AML-193 (cell line): ENCODE measurements around the gene IFNL2.
A peak's percentile ranks its signal among the peaks of the same experiment; 100 is the strongest.
"Not testable (repeated sequence)": the region's sequence is repeated elsewhere in the genome, so short reads cannot be mapped to it uniquely, and the experiment has no call there.

Experiments
- DNase-seq, 2 experiments: peaks; one replicate each; lab custom pipeline; 2025; lab: John Stamatoyannopoulos, UW

Gene IFNL2

DNA sequence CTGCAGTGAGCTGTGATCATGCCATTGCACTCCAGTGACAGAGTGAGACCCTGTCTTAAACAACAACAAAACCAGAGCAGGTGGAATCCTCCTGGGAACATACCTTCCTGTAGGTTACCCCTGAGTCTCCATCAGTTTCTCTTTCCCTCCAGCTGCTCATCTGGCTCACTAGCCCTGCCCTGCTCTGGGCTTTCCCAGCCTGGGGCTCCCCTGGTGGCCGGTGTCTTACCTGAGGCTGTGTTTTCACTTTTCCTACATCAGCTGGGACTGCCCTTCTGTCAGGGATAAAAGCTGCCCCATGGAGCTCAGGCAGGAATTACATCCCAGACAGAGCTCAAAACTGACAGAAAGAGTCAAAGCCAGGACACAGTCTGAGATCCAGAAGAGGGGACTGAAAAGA lies at the start of gene IFNL2:
Gene IFNL2 (plus strand): TSS at position 312 of the 400 bp plus-strand sequence. CDS start 173 bp downstream, outside the sequence.
- not testable (repeated sequence) for DNase-seq

DNA sequence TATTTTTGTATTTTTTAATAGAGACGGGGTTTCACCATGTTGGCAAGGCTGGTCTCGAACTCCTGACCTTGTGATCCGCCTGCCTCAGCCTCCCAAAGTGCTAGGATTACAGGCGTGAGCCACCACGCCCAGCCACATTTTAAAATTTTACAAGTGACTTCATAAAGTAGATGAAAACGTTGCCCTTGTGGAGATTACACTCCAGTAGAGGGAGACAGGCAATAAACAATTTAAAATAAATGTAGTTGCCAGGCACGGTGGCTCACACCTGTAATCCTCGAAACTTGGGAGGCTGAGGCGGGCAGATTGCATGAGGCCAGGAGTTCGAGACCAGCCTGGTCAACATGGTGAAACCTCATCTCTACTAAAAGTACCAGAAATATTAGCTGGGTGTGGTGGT lies 49.1 kb upstream of the IFNL2 start:
- DNase-seq: not testable (repeated sequence)

DNA sequence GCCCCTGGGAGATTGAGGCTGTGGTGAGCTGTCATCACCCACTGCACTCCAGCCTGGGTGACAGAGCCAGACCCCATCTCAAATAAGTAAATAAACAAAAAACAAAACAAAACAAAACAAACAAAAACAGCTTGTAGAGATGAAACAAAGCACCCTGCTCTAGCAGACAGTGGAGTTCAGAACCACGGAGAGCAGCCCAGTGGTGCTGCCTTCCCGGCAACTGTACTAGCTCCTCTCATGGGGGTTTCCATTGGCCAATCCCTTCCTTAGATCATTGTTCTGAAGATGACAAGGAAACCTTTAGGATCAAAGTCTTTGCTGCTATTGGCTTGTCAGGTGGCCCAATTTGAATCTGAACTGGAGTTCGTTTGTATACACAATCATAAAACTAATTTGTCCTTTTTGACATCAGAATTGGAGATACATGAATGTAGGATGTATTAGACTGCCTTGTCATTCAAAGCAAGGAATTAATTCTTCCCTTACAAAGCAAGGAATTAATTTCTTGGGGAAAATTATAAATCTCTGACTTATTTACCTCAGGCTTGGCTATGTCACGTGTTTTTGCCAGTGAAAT lies 44.4 kb upstream of the IFNL2 start:
- peak in 1 of 2 experiments; percentile 20 for DNase-seq

DNA sequence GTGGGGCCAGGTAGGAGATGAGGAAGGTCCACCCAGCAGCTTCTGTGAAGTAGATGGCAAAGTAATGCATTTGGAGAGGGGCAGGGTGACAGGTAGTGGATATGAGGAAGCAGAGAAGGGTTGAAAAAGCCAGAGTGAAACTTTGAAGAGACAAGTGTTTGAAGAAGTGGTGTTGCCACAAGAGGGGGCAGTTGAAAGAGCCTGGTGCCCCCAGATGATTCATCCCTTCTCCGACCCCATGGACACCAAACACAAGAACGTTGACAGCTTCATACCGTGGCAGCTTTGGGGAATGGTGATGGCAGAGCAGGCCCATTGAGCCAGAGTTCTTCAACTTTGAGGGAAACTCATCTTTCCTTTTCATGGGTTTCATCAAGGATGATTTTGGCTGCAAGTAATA lies 43.3 kb upstream of the IFNL2 start:
- DNase-seq: no peak

DNA sequence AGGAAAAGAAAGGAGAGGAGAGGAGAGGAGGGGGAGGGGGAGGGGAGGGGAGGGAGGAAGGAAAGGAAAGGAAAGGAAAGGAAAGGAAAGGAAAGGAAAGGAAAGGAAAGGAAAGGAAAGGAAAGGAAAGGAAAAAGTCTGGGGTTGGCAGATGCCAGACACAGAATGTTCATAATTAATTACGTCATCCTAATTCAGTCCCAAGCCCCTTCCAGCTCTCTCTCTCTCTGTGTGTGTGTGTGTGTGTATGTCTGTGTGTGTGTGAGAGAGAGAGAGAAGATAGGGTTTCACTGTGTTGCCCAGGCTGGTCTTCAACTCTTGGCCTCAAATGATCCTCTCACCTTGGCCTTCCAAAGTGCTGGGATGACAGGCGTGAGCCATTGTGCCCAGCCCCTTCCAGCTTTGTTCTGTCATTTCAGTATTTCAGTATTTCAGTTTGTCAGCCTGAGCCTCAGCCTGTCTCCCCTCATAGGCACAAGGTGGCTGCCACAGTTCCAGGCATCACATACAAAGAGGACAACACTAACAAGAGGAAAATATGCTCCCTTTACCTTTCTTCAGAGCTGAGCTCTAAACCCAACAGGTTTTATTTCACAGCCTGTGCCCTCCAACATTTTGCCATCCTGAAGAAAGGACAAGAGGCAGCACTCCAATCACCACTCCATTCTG lies 38.0 kb upstream of the IFNL2 start:
- no peak for DNase-seq

DNA sequence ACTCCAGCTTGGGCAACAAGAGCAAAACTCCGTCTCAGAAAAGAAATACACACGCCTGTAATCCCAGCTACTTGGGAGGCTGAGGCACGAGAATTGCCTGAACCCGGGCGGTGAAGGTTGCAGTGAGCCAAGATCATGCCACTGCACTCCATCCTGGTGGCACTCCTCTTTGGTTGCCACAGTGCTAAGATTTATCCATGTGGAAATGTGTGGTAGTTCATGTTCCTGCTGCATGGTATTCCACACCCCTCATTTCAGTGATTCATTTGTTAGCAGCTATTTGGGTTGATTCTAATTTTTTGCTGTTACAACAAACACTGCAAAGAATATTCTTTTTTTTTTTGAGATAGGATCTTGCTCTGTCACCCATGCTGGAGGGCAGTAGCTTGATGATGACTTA lies 35.5 kb upstream of the IFNL2 start:
- DNase-seq: no peak

DNA sequence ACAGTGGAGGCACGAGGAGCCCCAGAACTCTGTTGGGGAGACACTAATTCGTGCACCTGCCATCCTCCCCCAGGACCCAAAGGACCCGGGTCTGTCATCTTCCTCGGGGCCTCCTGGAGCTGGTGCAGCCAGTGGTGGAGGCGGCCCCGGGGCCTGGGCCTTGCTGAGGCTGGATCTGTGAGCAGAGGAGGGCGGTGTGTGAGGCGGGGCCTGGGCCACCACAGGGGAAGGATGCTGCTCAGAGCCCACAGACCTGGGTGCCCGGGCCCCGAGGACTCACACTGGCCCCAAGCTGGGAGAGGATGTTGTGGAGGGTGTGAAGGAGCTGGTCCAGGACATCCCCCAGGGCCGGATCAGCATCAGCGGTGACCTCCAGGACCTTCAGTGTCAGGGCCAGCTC lies 31.7 kb upstream of the IFNL2 start:
- no peak for DNase-seq

DNA sequence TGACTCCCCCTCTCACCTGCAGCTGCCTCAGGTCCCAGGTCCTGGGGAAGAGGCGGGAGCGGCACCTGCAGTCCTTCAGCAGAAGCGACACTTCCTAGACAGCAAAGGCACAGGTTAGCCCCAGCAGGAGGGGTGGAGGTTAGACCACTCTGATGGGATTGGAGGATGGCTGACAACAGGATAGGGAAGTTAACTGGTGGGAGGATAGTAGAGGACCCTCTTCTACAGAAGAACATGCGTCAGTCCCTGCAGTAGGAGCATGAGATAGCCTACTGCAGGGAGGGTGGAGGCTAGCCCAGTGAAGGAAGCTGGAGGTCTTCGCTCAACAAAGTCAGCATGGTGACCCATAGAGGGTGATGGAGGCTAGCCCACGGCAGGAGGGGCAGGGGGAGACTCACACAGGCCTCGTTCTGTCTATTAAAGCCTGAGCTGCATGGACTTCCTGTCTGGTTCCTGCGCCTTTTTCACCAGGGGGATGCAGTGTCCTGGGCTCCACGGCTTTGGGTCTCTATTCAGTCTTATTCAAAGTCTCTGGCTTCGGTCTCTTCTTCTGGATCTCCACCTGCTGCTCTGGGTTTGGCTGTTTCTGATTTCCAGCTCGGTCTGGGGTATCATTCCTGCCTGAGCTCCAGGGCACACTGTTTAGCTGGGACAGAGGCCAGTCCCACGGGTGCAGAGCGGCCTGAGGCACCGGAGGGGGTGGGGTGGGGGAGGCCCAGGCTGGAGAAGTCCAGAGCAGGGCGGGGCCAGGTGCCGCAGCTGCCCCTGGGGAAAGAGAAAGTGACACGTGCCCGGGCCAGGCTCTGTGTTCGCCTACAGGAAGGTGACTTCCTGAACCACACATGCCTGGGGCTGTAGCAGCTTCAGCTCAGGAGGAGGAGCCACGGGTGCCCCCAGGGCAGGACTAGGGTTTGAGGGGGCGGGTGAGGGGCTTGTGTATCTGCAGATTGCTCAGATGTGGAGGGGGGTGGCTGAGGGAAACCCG lies 30.7 kb upstream of the IFNL2 start:
- DNase-seq: no peak

DNA sequence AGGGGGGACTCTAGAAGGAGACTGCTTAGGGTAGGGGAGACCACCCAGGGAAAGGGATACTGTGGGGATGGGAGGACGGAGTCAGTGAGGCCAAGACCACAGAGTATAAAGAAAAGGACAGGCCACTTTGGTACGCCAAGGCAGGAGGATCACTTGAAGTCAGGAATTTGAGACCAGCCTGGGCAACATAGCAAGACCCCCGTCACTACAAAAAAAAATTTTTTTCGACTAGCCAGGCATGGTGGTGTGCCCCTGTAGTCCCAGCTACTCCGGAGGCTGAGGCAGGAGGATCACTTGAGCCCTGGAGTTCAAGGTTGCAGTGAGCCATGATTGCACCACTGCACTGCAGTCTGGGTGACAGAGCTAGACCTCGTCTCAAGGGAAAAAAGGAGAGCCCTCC lies 30.0 kb upstream of the IFNL2 start:
- no peak for DNase-seq

DNA sequence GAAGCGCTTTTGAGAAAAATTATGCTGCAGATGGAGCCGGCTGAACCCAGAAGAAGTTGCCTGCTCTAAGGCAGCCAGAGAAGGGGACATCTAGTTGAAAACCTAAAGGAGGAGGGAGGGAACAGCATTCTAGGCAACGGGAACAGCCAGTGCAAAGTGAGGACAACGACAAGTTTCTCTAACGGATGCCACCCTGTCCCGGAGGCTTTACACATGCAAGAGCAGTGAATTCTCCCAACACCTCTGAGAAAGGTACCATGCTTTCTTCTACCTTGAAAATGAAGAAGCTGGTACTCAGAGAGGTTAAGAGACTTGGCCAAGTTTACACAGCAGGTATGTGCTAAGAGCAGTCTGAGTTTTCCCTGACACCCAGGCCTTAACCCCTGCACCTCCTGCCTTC lies 29.3 kb upstream of the IFNL2 start:
- DNase-seq: no peak

DNA sequence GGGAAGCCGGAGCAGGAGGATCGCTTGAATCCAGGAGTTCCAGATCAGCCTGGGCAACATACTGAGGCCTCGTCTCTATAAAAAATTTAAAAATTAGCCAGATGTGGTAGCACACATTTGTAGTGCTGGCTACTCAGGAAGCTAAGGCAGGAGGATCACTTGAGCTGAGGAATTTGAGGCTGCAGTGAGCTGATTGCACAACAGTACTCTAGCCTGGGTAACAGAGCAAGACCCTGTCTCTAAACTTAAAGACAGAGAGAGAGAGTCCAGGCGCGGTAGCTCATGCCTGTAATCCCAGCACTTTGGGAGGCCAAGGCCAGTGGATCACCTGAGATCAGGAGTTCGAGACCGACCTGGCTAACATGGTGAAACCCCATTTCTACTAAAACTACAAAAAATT lies 27.8 kb upstream of the IFNL2 start:
- no peak for DNase-seq

DNA sequence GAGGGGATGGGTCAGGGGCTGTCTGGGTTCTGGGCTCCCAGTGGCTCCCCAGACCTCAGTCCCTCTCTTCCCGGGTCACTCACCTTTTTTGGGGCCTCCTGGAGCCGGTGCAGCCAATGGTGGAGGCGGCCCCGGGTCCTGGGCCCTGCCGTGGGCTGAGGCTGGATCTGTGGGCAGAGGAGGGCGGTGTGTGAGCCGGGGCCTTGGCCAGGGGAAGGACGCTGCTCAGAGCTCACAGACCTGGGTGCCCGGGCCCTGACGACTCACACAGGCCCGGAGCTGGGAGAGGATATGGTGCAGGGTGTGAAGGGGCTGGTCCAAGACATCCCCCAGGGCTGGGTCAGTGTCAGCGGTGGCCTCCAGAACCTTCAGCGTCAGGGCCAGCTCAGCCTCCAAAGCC lies 24.5 kb upstream of the IFNL2 start:
- DNase-seq: not testable (repeated sequence)

DNA sequence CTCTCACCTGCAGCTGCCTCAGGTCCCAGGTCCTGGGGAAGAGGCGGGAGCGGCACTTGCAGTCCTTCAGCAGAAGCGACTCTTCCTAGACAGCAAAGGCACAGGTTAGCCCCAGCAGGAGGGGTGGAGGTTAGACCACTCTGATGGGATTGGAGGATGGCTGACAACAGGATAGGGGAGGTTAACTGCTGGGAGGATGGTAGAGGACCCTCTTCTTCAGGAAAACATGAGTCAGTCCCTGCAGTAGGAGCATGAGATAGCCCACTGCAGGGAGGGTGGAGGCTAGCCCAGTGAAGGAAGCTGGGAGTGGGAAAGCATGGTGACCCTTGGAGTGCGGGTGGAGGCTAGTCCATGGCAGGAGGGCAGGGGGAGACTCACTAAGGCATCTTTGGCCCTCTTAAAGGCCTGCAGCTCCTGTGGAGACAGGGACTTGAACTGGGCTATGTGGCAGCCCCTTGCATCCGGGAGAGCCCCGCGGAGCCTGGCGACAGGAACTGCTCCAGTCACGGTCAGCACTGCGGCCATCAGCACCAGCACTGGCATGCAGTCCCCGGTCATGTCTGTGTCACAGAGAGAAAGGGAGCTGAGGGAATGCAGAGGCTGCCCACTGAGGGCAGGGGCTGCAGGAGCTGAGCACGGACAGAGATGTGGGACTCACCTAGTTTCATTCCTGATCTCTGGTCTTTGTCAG lies 23.6 kb upstream of the IFNL2 start, which contains the start of gene IFNL3:
Gene IFNL3 (minus strand): TSS at position 597 of the 691 bp plus-strand sequence. CDS start 39 bp downstream, at position 558.
- not testable (repeated sequence) for DNase-seq

DNA sequence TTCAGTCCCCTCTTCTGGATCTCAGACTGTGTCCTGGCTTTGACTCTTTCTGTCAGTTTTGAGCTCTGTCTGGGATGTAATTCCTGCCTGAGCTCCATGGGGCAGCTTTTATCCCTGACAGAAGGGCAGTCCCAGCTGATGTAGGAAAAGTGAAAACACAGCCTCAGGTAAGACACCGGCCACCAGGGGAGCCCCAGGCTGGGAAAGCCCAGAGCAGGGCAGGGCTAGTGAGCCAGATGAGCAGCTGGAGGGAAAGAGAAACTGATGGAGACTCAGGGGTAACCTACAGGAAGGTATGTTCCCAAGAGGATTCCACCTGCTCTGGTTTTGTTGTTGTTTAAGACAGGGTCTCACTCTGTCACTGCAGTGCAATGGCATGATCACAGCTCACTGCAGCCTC lies 23.0 kb upstream of the IFNL2 start:
- not testable (repeated sequence) for DNase-seq

DNA sequence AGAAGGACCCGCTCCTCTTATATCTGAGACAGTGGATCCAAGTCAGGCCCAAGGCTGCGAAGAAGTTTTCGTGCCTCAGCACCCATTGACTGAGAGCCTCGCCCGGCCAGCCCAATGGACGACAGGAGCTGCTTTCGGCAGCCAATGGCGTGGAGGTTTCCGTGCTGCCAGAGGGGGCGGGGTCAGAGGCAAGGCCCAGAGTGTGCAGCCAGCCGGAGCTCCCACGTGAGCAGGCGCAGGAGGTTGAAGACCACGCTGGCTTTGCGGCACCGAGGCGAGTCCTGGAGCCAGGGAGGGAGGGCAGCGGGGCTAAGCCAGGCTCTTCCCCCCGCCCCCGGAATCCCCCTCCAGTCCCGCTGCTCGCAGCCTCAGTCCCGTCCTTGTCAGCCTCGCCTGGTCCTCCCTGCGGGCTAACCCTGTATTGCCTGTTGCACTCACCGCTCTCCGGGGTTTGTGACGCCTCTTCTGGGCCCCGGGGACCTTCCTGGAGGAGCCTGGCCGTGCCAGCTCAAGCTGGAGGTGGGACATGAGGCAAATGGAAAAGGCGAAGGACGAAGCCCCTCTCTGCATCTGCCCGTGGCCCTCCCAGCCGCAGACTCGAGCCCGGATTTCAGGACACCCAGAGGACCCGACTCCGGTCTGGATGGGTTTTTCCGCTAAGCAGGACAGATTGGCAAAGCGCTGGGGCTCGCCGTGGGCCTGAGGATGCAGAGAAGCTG lies 21.1 kb upstream of the IFNL2 start:
- DNase-seq: no peak

DNA sequence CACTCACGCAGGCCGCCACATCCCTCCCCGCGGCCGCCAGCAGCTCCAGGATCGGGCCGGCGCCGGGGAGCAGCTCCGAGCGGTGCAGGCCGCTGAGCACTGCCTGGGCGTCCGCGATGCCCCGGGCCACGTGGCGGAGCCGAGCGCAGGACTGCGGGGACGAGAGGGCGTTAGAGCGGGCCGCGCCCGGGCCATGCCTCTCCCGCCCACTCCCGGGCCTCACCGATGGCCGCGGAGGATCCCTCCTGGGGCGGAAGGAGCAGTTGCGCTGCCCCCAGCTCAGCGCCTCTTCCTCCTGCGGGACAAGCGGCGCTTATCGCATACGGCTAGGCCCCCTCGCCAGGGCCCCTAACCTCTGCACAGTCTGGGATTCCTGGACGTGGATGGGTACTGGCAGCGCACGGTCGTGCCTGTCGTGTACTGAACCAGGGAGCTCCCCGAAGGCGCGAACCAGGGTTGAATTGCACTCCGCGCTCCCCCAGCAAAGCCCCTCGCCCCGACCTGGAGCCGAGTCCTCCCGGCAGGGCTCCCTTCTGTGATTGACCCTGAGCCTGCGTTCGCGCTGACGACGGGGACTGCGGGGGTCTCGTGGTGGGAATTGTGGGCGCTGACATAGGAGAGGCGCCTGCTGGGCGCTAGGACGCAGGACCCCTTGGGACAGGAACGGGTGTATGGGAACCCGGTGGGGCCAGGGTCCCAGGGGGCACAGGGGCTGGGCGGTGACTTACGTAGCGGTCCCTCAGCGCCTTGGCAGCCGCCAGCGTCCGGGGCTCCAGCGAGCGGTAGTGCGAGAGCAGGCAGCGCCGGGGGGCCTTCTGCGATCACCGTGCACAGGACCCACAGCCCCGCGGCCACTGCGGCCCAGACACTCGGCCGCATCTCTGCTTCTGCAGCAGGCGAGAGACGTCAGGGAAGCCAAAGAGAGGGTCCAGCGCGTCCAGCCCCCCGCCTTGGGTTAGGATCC lies 20.2 kb upstream of the IFNL2 start:
- DNase-seq: no peak

DNA sequence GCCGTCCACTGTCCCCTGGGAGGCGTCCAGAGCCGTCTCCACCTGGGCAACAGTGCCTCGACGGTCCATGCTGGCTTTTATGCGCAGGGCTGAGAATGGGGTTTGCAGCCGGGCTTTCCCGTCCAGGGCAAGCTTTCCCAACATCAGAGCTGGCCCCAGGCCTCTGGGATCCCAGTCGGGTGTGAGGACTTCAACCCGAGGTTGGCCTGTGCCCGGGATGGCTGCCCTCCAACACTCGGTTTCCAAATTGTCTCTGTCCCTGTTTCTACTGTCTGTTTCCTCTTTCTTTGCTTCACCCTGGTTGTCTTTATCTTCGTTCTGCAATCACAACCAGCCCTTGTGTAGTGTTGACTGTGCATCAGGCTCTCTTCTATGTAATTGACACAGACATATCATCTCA lies 19.4 kb upstream of the IFNL2 start, which contains the start of gene IFNL4:
Gene IFNL4 (minus strand): TSS at position 51 of the 400 bp plus-strand sequence.
- no peak for DNase-seq

DNA sequence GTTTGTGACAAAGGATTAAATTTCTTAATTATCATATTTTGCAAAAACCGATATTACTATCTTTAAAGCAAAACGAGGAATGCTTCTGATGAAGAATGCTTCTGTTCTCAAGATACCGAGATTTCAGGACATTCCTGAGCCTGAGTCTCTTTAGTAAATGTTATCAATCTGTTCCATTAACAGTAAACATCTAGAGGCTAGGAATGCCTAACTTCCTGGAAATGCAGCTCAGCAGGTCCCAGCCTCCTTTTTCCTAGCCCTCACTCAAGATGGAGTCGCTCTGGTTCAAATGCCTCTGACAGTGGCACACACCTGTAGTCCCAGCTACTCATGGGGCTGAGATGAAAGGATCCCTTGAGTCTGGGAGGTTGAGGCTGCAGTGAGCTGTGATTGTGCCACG lies 17.1 kb upstream of the IFNL2 start:
- DNase-seq: no peak

DNA sequence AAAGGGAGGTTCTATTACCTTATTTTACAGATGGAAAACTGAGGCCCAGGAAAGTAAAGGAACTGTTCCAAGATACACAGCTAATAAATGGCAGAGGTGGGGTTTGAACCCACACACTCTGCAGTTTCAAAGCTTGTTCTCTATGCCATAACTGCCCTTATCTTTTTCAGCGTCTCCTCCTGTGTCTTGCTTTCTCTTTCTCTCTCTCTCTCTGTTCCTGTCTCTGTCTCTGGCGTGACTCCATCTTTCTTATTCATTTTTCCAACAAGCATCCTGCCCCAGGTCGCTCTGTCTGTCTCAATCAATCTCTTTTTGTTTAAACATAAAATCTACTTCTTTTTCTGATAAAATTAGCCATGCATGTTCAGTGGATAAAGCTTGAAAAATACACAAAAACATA lies 16.4 kb upstream of the IFNL2 start:
- DNase-seq: no peak

DNA sequence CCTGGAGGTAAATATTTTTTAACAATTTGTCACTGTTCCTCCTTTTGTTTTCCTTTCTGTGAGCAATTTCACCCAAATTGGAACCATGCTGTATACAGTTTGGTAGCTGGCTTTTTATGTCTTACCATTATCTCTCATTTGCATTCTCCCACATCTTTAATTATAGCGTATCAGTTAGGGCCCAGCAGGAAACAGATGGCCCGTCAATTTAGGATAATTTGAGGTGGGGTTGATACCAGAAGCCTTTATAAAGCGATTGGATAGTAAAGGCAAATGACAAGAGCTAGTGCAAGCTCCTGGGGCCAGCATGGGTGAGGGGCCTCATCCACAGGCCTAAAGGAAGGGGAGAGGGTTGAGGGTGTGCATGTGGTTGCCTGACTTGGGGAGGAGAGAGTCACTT lies 15.7 kb upstream of the IFNL2 start:
- no peak for DNase-seq
